ENCODE measurements around the gene KNTC1.

- TF ChIP-seq, protein P1, sequence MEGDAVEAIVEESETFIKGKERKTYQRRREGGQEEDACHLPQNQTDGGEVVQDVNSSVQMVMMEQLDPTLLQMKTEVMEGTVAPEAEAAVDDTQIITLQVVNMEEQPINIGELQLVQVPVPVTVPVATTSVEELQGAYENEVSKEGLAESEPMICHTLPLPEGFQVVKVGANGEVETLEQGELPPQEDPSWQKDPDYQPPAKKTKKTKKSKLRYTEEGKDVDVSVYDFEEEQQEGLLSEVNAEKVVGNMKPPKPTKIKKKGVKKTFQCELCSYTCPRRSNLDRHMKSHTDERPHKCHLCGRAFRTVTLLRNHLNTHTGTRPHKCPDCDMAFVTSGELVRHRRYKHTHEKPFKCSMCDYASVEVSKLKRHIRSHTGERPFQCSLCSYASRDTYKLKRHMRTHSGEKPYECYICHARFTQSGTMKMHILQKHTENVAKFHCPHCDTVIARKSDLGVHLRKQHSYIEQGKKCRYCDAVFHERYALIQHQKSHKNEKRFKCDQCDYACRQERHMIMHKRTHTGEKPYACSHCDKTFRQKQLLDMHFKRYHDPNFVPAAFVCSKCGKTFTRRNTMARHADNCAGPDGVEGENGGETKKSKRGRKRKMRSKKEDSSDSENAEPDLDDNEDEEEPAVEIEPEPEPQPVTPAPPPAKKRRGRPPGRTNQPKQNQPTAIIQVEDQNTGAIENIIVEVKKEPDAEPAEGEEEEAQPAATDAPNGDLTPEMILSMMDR (conservative IDR thresholded peaks at IDR 0.05; ENCODE audit: low read length), result no peak
- no peak for TF ChIP-seq EZH2phosphoT487 (IDR thresholded peaks at IDR 0.05; ENCODE audit: borderline replicate concordance, low read depth, low read length)
Observed at GRCh38 chr12:122523280-122523679, 3.8 kb upstream of the KNTC1 start.
